ENCODE data around the gene ABR. TPM values are rescaled to one million over a fixed set of nuclear protein-coding genes. Genes with fewer than 3 reads are reported as not detected.

Gene ABR
- total and polyA plus RNA-seq, 2 of the 8 experiments (the other 6 are each of a cell fraction or from before 2014, with no cell fraction given) = 44.8 to 47.2 TPM

- no peak for TF ChIP-seq RXRA (IDR thresholded peaks at IDR 0.05; ENCODE audit: insufficient read depth, low read depth, low read length)
Measured at GRCh38 chr17:1179818-1180742, at the start of gene ABR (continued).
